K562 (cell line): ENCODE results near the gene CTSO.

Source experiments
- CBX3 ChIP-seq, 2 experiments: IDR thresholded peaks; 1 replicate in 1 of 2; 2 replicates in 1 of 2; pipeline ENCODE4 v1.6.1; 2012; ENCODE audit warnings: inconsistent platforms in 2 of 2, low read length in 2 of 2, borderline replicate concordance in 1 of 2, control low read depth in 1 of 2
- CREM ChIP-seq: IDR thresholded peaks from 2 replicates; pipeline ENCODE4 v1.6.1; 2014; ENCODE audit warnings: antibody characterized with exemption, low read depth
- NKRF ChIP-seq: fragments of 450-650 bp; IDR thresholded peaks from 2 replicates; pipeline ENCODE4 v1.6.1; 2016; ENCODE audit warnings: borderline replicate concordance
- POLR2A ChIP-seq: fragments of 450-650 bp; conservative IDR thresholded peaks from 2 replicates; pipeline ENCODE4 v1.6.1; 2016
- POLR2AphosphoS5 ChIP-seq: IDR thresholded peaks from 2 replicates; pipeline ENCODE4 v1.6.1; 2011; ENCODE audit warnings: mild to moderate bottlenecking, low read depth, low read length, moderate library complexity; ENCODE audit not compliant: control insufficient read depth, insufficient read depth
- TAF1 ChIP-seq: IDR thresholded peaks from 2 replicates; pipeline ENCODE4 v1.6.1; 2011; ENCODE audit warnings: mild to moderate bottlenecking, low read length, moderate library complexity; ENCODE audit not compliant: insufficient read depth, control insufficient read depth, severe bottlenecking; ENCODE audit errors: extremely low read depth

- TF ChIP-seq POLR2A (no peak), NKRF (no peak), POLR2AphosphoS5 (no peak), CBX3 (IDR thresholded peaks at IDR 0.05; ENCODE audit: borderline replicate concordance in 1 of 2, low read length in 2 of 2) (no peak), CREM (no peak), TAF1 (no peak)
Measured at GRCh38 chr4:155950461-155950860, 3.2 kb downstream of the CTSO start.
